Spleen (tissue), 11 donors: ENCODE measurements around the gene TTLL5. TPM values are rescaled to one million over a fixed set of nuclear protein-coding genes. Genes with fewer than 3 reads are reported as not detected.

Source experiments
- DNase-seq: peaks from one replicate; pipeline ENCODE4 v3.0.0-alpha.2; 2020
- H3K27ac ChIP-seq, 8 donors: fragments of 200-600 bp; sonication (generic) in 7 of 8; 1 replicate in 4 of 8; 2 replicates in 4 of 8; pipeline versions ENCODE4 v1.5.0 to v1.8.0; 2016 to 2021; ENCODE audit warnings: inconsistent platforms in 4 of 8, mild to moderate bottlenecking in 4 of 8, moderate library complexity in 1 of 8
- H3K27me3 ChIP-seq, 7 donors: fragments of 200-600 bp; sonication (generic) in 6 of 7; replicated peaks in 1 of 7; 1 replicate in 4 of 7; 2 replicates in 3 of 7; pipeline versions ENCODE4 v1.5.0 to v1.8.0; 2016 to 2021; ENCODE audit warnings: inconsistent platforms in 3 of 7, mild to moderate bottlenecking in 1 of 7
- H3K36me3 ChIP-seq, 6 donors: fragments of 200-600 bp; sonication (generic) in 5 of 6; 1 replicate in 4 of 6; 2 replicates in 2 of 6; pipeline versions ENCODE4 v1.5.0 to v1.8.0; 2016 to 2021; ENCODE audit warnings: inconsistent platforms in 2 of 6
- H3K4me1 ChIP-seq, 6 donors: fragments of 200-600 bp; sonication (generic) in 5 of 6; 1 replicate in 3 of 6; 2 replicates in 3 of 6; pipeline versions ENCODE4 v1.5.0 to v1.8.0; 2016 to 2021; ENCODE audit warnings: inconsistent platforms in 3 of 6
- H3K4me3 ChIP-seq, 8 donors: fragments of 200-600 bp; sonication (generic) in 7 of 8; 1 replicate in 4 of 8; 2 replicates in 4 of 8; pipeline versions ENCODE4 v1.5.0 to v1.8.0; 2016 to 2021; ENCODE audit warnings: inconsistent platforms in 4 of 8, mild to moderate bottlenecking in 4 of 8, moderate library complexity in 2 of 8
- H3K9me3 ChIP-seq, 8 donors: fragments of 200-600 bp; sonication (generic) in 7 of 8; 1 replicate in 4 of 8; 2 replicates in 4 of 8; pipeline versions ENCODE4 v1.5.0 to v1.8.0; 2016 to 2021; ENCODE audit warnings: inconsistent platforms in 4 of 8
- POLR2A ChIP-seq, 3 donors: fragments of 450-650 bp; IDR thresholded peaks; one replicate each; pipeline ENCODE4 v1.5.1; 2017; ENCODE audit warnings: antibody characterized with exemption in 3 of 3, mild to moderate bottlenecking in 1 of 3
- POLR2AphosphoS5 ChIP-seq, 3 donors: sonication (generic); formaldehyde crosslinking; IDR thresholded peaks; one replicate each; pipeline ENCODE4 v1.5.1; 2017; ENCODE audit warnings: antibody characterized with exemption in 3 of 3
- WGBS, 5 donors: extraction: QIAGEN DNeasy Blood & Tissue Kit in 3 of 5; methylation state at CpG; one replicate each; pipeline versions ENCODE4 v1.1.5 to v1.1.7; 2013 to 2018; 5-methylcytosine and 5-hydroxymethylcytosine counted together
- intact Hi-C: fragments of 100-400 bp; cut with DNase I; formaldehyde crosslinking; loops from one replicate; pipeline ENCODE4 v1.15.0; 2023; ENCODE audit warnings: low total_unique reads
- polyA plus RNA-seq, 3 donors: library from polyadenylated mRNA; stranded (reverse); fragments of 200-250 nt; gene quantifications; one replicate each; pipeline ENCODE4 v1.2.1, GENCODE V29; 2013
- total RNA-seq, 7 donors: library from RNA; depleted of rRNA in 3 of 7; stranded (reverse); fragments of >200 nt in 3 of 7; fragmentation: NEBNext Ultra II Directional in 4 of 7; extraction: Animal tissue kit (Norgen Biotek cat#: 25700) in 4 of 7; gene quantifications; one replicate each; pipeline versions ENCODE4 v1.1.0 to v1.2.1, GENCODE V29; 2016 to 2021
- TF ChIP-seq, protein P1 (sequence below), 11 experiments: fragments of 200-600 bp in 7 of 11; fragments of 450-650 bp in 4 of 11; sonication (generic) in 4 of 11; IDR thresholded peaks in 8 of 11; conservative IDR thresholded peaks in 3 of 11; 1 replicate in 7 of 11; 2 replicates in 4 of 11; pipeline versions ENCODE4 v1.4.0 to v1.8.0; 2016 to 2021; ENCODE audit warnings: antibody characterized with exemption in 11 of 11, inconsistent platforms in 4 of 11, mild to moderate bottlenecking in 1 of 11
- donor health status: healthy with polysubstance abuse.
- donor health status: DM: no; HTN: no; CAD: no; lungs with moderate emphysema.
- donor health status: DM: no; HTN: no; CAD: no.
- donor health status: Bipolar disorder and iron deficiency.
- donor health status: healthy.
- donor health status: DM: no; HTN: no; CAD: no.
- donor health status: DM: yes; HTN: yes; CAD: no.

Gene TTLL5
- total and polyA plus RNA-seq, 10 donors: 4.5 to 44.1 (median 31.6) TPM

DNA sequence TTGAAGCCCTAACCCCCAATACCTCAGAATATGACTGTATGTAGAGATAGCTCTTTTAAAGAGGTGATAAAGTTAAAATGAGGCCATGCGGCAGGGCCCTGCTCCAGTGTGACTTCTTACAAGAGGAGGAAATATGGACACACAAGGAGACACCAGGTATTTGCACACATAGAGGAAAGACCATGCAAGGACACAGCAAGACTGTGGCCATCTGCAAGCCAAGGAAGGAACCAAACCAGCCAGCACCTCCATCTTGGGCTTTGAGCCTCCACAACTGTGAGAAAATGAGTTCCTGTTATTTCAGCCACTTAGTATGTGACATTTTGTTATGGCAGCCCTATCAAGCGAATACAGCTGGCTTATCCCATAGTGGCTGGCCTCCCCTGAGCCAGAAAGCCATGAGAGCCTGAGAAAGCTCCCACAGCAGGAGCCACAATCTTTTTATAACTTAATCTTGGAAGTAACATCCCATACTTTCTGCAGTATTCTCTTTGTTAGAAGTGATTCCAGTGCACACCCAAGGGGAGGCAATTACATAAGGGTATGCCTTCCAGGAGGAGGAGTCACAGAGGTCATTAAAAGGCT lies 272.8 kb downstream of the TTLL5 start:
- intact Hi-C loops: no loop called here
- TF ChIP-seq, protein P1, sequence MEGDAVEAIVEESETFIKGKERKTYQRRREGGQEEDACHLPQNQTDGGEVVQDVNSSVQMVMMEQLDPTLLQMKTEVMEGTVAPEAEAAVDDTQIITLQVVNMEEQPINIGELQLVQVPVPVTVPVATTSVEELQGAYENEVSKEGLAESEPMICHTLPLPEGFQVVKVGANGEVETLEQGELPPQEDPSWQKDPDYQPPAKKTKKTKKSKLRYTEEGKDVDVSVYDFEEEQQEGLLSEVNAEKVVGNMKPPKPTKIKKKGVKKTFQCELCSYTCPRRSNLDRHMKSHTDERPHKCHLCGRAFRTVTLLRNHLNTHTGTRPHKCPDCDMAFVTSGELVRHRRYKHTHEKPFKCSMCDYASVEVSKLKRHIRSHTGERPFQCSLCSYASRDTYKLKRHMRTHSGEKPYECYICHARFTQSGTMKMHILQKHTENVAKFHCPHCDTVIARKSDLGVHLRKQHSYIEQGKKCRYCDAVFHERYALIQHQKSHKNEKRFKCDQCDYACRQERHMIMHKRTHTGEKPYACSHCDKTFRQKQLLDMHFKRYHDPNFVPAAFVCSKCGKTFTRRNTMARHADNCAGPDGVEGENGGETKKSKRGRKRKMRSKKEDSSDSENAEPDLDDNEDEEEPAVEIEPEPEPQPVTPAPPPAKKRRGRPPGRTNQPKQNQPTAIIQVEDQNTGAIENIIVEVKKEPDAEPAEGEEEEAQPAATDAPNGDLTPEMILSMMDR (IDR thresholded peaks at IDR 0.05 in 8 of 11, conservative IDR thresholded peaks at IDR 0.05 in 3 of 11): no peak
- no peak for TF ChIP-seq POLR2A (IDR thresholded peaks at IDR 0.05)
- no peak for TF ChIP-seq POLR2AphosphoS5 (IDR thresholded peaks at IDR 0.05)

DNA sequence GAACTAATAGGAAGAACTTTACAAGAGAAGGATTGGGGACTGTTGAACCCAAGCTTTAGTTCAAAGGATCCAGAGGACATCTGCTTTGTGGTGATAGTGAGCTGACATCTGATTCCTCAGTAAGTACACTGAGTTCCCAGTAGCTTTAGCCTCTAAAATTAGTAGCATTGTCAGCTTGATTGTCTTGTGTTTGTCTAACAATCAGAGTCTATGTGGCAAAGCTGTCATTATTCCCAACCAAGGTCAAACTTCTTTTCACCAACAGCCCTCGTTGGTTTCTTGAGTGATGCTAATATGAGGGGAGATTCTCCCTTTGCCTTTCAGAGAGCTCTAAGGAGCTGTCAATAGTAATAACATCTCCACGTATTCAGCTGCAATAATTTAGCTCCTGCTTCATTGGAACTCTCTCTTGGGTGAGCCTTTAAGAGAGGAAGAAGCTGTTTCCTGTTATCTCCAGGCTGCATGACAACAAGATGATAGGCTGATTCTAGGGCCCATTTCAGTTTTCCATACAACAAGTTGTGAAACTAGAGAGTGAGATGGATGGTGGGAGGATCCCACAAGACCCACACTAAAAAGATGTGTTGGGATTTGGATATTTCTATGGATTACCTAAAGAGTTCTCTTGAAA lies 274.1 kb downstream of the TTLL5 start:
- DNase-seq: no peak
- TF ChIP-seq, protein P1 (IDR thresholded peaks at IDR 0.05 in 8 of 11, conservative IDR thresholded peaks at IDR 0.05 in 3 of 11): no peak
- TF ChIP-seq POLR2A (IDR thresholded peaks at IDR 0.05) (no peak), POLR2AphosphoS5 (IDR thresholded peaks at IDR 0.05) (no peak)
- H3K9me3 ChIP-seq: no peaks in the 10 kb centered on the region
- no peaks in the 10 kb centered on the region for H3K27me3 ChIP-seq
- H3K36me3 ChIP-seq: peaks cover 0 to 11% (median 0%) of the 10 kb centered on the region in 6 donors
- H3K4me3 ChIP-seq: no peak overlapping the region
- no peak overlapping the region for H3K27ac ChIP-seq
- H3K4me1 ChIP-seq: no peaks in the 10 kb centered on the region
- intact Hi-C loops: no loop called here
- WGBS, 5 donors: 39 to 76% (median 66%) methylated on average over 2 of the region's 2 CpGs

More for the DNA sequence above, 272.8 kb downstream of the TTLL5 start:
- no peak for DNase-seq
- no peaks in the 10 kb centered on the region for H3K4me1 ChIP-seq
- H3K9me3 ChIP-seq: no peaks in the 10 kb centered on the region
- WGBS, 5 donors: 42 to 100% (median 50%) methylated on average over 2 of the region's 2 CpGs
- no peaks in the 10 kb centered on the region for H3K27me3 ChIP-seq
- no peak overlapping the region for H3K27ac ChIP-seq
- H3K36me3 ChIP-seq: peaks cover 0 to 11% (median 0%) of the 10 kb centered on the region in 6 donors
- H3K4me3 ChIP-seq: no peak overlapping the region

DNA sequence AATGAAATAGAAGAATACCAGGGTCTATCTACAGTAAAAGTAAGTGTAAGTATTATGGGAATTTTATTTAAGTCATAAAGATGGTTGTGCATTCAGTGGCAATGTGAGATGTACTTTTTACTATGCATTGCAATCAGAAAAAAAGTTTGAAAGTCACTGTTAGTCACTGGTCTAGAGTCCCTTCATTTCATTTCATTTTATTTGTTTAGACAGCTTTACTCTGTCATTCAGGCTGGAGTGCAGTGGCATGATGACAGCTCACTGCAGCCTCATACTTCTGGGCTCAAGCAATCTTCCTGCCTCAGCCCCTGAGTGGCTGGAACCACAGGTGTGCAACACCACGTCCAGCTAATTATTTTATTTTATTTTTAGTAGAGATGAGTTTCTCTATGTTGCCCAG lies 278.2 kb downstream of the TTLL5 start:
- no peak for DNase-seq
- Histone ChIP-seq H3K9me3 (no peaks in the 10 kb centered on the region), H3K36me3 (peaks cover 0 to 15% (median 0%) of the 10 kb centered on the region in 6 donors), H3K4me3 (no peak overlapping the region), H3K27me3 (no peaks in the 10 kb centered on the region), H3K27ac (no peak overlapping the region), H3K4me1 (no peaks in the 10 kb centered on the region)
- 63 to 86% (median 83%) methylated on average over 1 of the region's 1 CpG for WGBS, 5 donors
- TF ChIP-seq POLR2AphosphoS5 (IDR thresholded peaks at IDR 0.05) (no peak), POLR2A (IDR thresholded peaks at IDR 0.05) (no peak)
- TF ChIP-seq, protein P1 (IDR thresholded peaks at IDR 0.05 in 8 of 11, conservative IDR thresholded peaks at IDR 0.05 in 3 of 11): no peak
- intact Hi-C loops: no loop called here

DNA sequence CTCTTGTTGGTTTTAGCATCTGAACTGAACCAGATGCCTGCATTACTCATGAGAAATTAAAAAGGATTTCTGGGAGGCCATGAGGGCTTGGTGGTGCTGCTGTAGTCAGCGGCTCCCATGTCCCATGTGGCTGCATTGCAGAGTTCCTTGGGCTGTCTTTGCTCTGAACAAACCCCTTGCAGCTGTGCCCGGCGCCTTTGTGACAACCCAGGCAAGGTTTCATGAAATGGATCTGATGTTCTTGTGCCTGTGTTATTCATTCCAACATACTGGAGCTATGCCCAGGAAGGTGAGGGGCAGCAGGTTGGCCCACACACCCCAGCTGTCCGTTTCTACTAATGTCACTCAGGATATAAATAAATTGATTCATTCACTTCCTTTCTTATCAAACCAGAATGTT lies 280.0 kb downstream of the TTLL5 start:
- Histone ChIP-seq H3K4me3 (no peak overlapping the region), H3K9me3 (no peaks in the 10 kb centered on the region), H3K4me1 (no peaks in the 10 kb centered on the region), H3K27me3 (no peaks in the 10 kb centered on the region), H3K36me3 (peaks cover 0 to 17% (median 0%) of the 10 kb centered on the region in 6 donors), H3K27ac (no peak overlapping the region)
- intact Hi-C loops: no loop called here
- WGBS, 5 donors: 76 to 91% (median 86%) methylated on average over 3 to 4 of the region's 4 CpGs
- TF ChIP-seq, protein P1 (IDR thresholded peaks at IDR 0.05 in 8 of 11, conservative IDR thresholded peaks at IDR 0.05 in 3 of 11): no peak
- TF ChIP-seq POLR2A (IDR thresholded peaks at IDR 0.05) (no peak), POLR2AphosphoS5 (IDR thresholded peaks at IDR 0.05) (no peak)
- DNase-seq: no peak
